CD4-positive, alpha-beta memory T cell (primary cell): ENCODE data around the gene UQCR11. TPM values are rescaled to one million over a fixed set of nuclear protein-coding genes. Genes with fewer than 3 reads are reported as not detected.
A peak's percentile ranks its signal among the peaks of the same experiment; 100 is the strongest.

Experiments used
- CTCF ChIA-PET: fragments of 350-600 bp; sonication (Branson Sonifier 250); formaldehyde crosslinking; loops from one replicate; lab custom pipeline; 2021; ENCODE audit warnings: inconsistent platforms; ENCODE audit not compliant: partially characterized antibody; lab: Charles Lee
- POLR2A ChIA-PET: fragments of 350-600 bp; sonication (Branson Sonifier 250); formaldehyde crosslinking; loops from one replicate; lab custom pipeline; 2021; ENCODE audit not compliant: partially characterized antibody; lab: Charles Lee
- DNase-seq, 5 donors: peaks; one replicate each; pipeline versions ENCODE4 v3.0.0 to v3.0.0-alpha.2; 2020 to 2022; ENCODE audit warnings: mixed read lengths in 1 of 5
- H3K27ac ChIP-seq: one replicate; pipeline ENCODE4 v1.7.0; 2013; ENCODE audit warnings: low read depth, low read length
- H3K27me3 ChIP-seq: 2 replicates; pipeline ENCODE4 v1.7.0; 2013; ENCODE audit warnings: mild to moderate bottlenecking, low read length, moderate library complexity; ENCODE audit not compliant: insufficient read depth
- H3K36me3 ChIP-seq: 2 replicates; pipeline ENCODE4 v1.7.0; 2013; ENCODE audit warnings: mild to moderate bottlenecking, low read length, moderate library complexity; ENCODE audit not compliant: insufficient read depth
- H3K4me1 ChIP-seq: 2 replicates; pipeline ENCODE4 v1.7.0; 2013; ENCODE audit warnings: mild to moderate bottlenecking, low read length, moderate library complexity; ENCODE audit not compliant: insufficient read depth
- H3K4me3 ChIP-seq, 2 donors: one replicate each; pipeline ENCODE4 v1.7.0; 2013; ENCODE audit warnings: low read length in 2 of 2, mild to moderate bottlenecking in 1 of 2
- H3K9me3 ChIP-seq, 2 donors: one replicate each; pipeline ENCODE4 v1.7.0; 2013; ENCODE audit warnings: low read length in 2 of 2, control low read depth in 1 of 2; ENCODE audit not compliant: control insufficient read depth in 1 of 2
- H3K27ac Mint-ChIP-seq, 7 donors: one replicate each; pipeline ENCODE4 v1.8.0; 2020 to 2021; ENCODE audit warnings: mixed read lengths in 7 of 7, mild to moderate bottlenecking in 6 of 7, inconsistent platforms in 3 of 7, moderate library complexity in 3 of 7
- H3K27me3 Mint-ChIP-seq, 2 donors: one replicate each; pipeline ENCODE4 v1.8.0; 2020 to 2021; ENCODE audit warnings: mixed read lengths in 2 of 2
- H3K36me3 Mint-ChIP-seq, 2 donors: one replicate each; pipeline ENCODE4 v1.8.0; 2020 to 2021; ENCODE audit warnings: mixed read lengths in 2 of 2, inconsistent platforms in 1 of 2, mild to moderate bottlenecking in 1 of 2
- H3K4me1 Mint-ChIP-seq, 4 donors: one replicate each; pipeline ENCODE4 v1.8.0; 2020 to 2021; ENCODE audit warnings: mixed read lengths in 4 of 4, mild to moderate bottlenecking in 1 of 4
- H3K4me3 Mint-ChIP-seq, 8 donors: one replicate each; pipeline ENCODE4 v1.8.0; 2020 to 2021; ENCODE audit warnings: mixed read lengths in 8 of 8, mild to moderate bottlenecking in 7 of 8, moderate library complexity in 6 of 8, inconsistent platforms in 3 of 8
- H3K9me3 Mint-ChIP-seq, 8 donors: one replicate each; pipeline ENCODE4 v1.8.0; 2020 to 2021; ENCODE audit warnings: mixed read lengths in 8 of 8, mild to moderate bottlenecking in 5 of 8, inconsistent platforms in 3 of 8, moderate library complexity in 1 of 8
- intact Hi-C: fragments of 100-400 bp; cut with micrococcal nuclease; formaldehyde crosslinking; loops from one replicate; pipeline ENCODE4 v1.15.1; 2023
- polyA plus RNA-seq, 2 donors: library from polyadenylated mRNA; unstranded; fragments of 300-500 nt; fragmentation: Illumina TruSeq; gene quantifications; one replicate each; pipeline ENCODE4 v1.2.3, GENCODE V29; 2021
- total RNA-seq, 2 experiments: library from RNA; stranded (reverse); gene quantifications; one replicate each; pipeline ENCODE4 v1.2.3, GENCODE V29; 2021

The UQCR11 gene
- total and polyA plus RNA-seq, 4 experiments from 2014 or later = 157 to 668 (median 390) TPM

GRCh38 chr19:1609680-1610474, 4.6 kb upstream of the UQCR11 start:
- Mint-ChIP-seq H3K27ac (peak overlapping the region in 6 of 7 donors; percentile 64 to 99 (median 82)), H3K36me3 (peaks cover 8 to 21% of the 10 kb centered on the region in 2 donors), H3K4me1 (peaks cover 18 to 57% (median 38%) of the 10 kb centered on the region in 4 donors), H3K27me3 (no peaks in the 10 kb centered on the region), H3K4me3 (peak overlapping the region in 5 of 8 donors; percentile 67 to 91 (median 88)), H3K9me3 (no peaks in the 10 kb centered on the region)
- intact Hi-C loops = no loop called here
- no peak for DNase-seq
- CTCF ChIA-PET = no interaction called here
- Histone ChIP-seq H3K9me3 (no peaks in the 10 kb centered on the region), H3K27me3 (no peaks in the 10 kb centered on the region), H3K27ac (peak overlapping the region; percentile 58), H3K4me1 (peaks cover 39% of the 10 kb centered on the region), H3K4me3 (no peak overlapping the region), H3K36me3 (peaks cover 22% of the 10 kb centered on the region)
- POLR2A ChIA-PET = interaction anchor here (1.9 to 9.8 kb wide), 2 partner anchors 17 to 41 kb away, joined by 10 to 115 read pairs; partner anchors contain the start of genes MBD3 and TCF3

DNA sequence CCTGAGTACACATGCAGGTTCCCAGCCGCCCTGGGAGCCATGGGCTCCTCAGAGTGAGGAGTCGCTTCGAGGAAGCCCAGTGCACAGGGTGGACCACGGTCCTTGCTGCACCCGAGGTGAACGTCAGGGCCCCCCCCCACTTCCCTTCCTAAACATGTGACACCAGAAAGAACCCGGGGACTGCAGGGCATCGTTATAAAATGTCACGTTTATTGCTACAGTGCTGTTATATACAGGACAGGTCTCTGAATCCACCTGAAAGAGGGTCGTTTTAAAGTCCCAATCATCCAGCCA, 3.8 kb upstream of the UQCR11 start:
- H3K36me3 ChIP-seq = peaks cover 20% of the 10 kb centered on the region
- peak overlapping the region in 1 of 2 donors; percentile 63 for H3K4me3 ChIP-seq
- no peaks in the 10 kb centered on the region for H3K9me3 ChIP-seq
- POLR2A ChIA-PET = interaction anchor here (0.6 to 9.8 kb wide), 3 partner anchors 16 to 42 kb away, joined by 4 to 115 read pairs (median 10); partner anchors contain the start of genes MBD3 and TCF3
- peak overlapping the region; percentile 64 to 99 (median 84) for H3K27ac Mint-ChIP-seq
- CTCF ChIA-PET = interaction anchor here (1.0 kb wide), 1 partner anchor 61 kb away, joined by 3 read pairs; no protein-coding TSS in a partner anchor
- H3K36me3 Mint-ChIP-seq = peaks cover 6 to 16% of the 10 kb centered on the region in 2 donors
- H3K27me3 ChIP-seq = no peaks in the 10 kb centered on the region
- no peaks in the 10 kb centered on the region for H3K27me3 Mint-ChIP-seq
- H3K4me1 Mint-ChIP-seq = peaks cover 18 to 65% (median 39%) of the 10 kb centered on the region in 4 donors
- DNase-seq = peak in 2 of 5 donors; percentile 16 to 20
- no peaks in the 10 kb centered on the region for H3K9me3 Mint-ChIP-seq
- peak overlapping the region; percentile 51 to 91 (median 84) for H3K4me3 Mint-ChIP-seq
- intact Hi-C loops = no loop called here
- peak overlapping the region; percentile 58 for H3K27ac ChIP-seq
- peaks cover 46% of the 10 kb centered on the region for H3K4me1 ChIP-seq

DNA sequence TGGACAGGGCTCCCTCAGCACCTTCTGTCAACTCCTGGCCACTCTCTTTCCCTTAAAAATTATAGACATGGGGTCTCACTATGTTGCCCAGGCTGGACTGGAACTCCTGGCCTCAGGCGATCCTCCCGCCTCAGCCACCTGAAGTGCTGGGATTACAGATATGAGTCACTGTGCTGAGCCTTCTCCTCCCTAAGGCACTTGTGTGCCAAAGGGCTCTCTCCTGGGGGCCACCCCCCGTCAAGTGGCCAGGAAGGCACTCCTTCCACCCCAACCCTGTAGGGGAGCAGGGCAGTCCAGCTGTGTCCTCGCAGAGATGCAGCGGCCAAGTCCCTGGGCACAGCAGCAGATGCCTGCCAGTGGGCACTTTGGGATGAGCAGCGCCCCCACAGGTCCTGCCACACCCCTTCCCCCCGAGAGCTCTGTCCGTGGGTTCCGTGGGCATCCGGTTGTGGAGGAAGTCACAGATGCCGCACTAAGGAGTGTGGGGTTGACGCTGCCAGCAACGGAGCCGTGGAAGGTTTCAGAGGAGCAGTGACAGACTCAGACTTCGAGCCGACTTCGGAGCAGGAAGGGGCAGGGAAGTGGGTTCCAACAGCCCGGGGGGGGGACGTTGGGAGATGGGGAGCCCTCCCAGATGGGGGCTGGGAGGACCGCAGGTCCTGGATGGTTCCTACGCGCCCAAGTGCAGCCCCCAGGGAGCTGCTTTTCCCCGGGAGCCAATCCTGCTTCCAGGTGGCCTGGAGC, 3.3 kb upstream of the UQCR11 start:
- peaks cover 16% of the 10 kb centered on the region for H3K36me3 ChIP-seq
- Mint-ChIP-seq H3K36me3 (peaks cover 6 to 14% of the 10 kb centered on the region in 2 donors), H3K27ac (peak overlapping the region; percentile 82 to 99 (median 92)), H3K9me3 (no peaks in the 10 kb centered on the region), H3K4me1 (peaks cover 18 to 70% (median 43%) of the 10 kb centered on the region in 4 donors), H3K27me3 (no peaks in the 10 kb centered on the region), H3K4me3 (peak overlapping the region; percentile 83 to 91 (median 86))
- POLR2A ChIA-PET = interaction anchor here (0.6 to 9.8 kb wide), 4 partner anchors 16 to 64 kb away, joined by 4 to 115 read pairs (median 7); partner anchors contain the start of genes MBD3 and TCF3
- DNase-seq = peak; percentile 26 to 59 (median 38)
- peak overlapping the region in 1 of 2 donors; percentile 63 for H3K4me3 ChIP-seq
- peaks cover 52% of the 10 kb centered on the region for H3K4me1 ChIP-seq
- peak overlapping the region; percentile 58 for H3K27ac ChIP-seq
- intact Hi-C loops = no loop called here
- H3K27me3 ChIP-seq = no peaks in the 10 kb centered on the region
- CTCF ChIA-PET = interaction anchor here (1.0 to 2.1 kb wide), 2 partner anchors 43 to 60 kb away, joined by 3 to 7 read pairs; partner anchors contain the start of gene TCF3
- H3K9me3 ChIP-seq = no peaks in the 10 kb centered on the region

DNA sequence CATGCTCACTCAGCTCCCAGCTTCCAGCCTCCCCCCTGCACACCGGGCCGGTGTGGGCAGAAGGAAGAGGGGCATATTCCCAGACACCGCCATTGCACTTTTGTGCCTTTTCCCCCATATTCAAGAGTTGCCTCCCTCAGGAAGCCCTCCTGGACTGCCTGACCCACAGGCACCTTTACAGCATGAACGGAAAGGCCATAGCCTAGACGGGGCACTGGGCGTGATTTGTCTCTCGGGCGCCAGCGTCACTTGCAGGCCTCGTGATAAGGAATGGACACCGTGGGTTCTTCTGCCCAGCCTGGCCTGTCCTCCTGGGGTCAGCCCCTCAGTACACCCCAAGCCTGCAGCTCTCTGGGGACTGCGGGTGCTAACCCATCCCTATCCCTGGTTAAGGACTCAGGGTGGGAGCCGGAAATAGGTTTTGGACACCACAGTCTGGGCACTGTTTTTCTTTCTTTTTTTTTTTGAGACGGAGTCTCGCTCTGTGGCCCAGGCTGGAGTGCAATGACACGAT, 933 bp upstream of the UQCR11 start:
- Mint-ChIP-seq H3K36me3 (peaks cover 3 to 17% of the 10 kb centered on the region in 2 donors), H3K4me1 (peaks cover 22 to 77% (median 52%) of the 10 kb centered on the region in 4 donors), H3K27me3 (no peaks in the 10 kb centered on the region), H3K9me3 (no peaks in the 10 kb centered on the region), H3K4me3 (peak overlapping the region; percentile 94 to 99 (median 96)), H3K27ac (peak overlapping the region; percentile 98 to 100 (median 99))
- POLR2A ChIA-PET = interaction anchor here (1.0 to 9.8 kb wide), 9 partner anchors 11 to 1234 kb away, joined by 3 to 115 read pairs (median 5); partner anchors contain the start of genes MBD3 and TCF3
- DNase-seq = no peak
- Histone ChIP-seq H3K4me3 (peak overlapping the region; percentile 80 to 85), H3K27ac (peak overlapping the region; percentile 94), H3K4me1 (peaks cover 58% of the 10 kb centered on the region), H3K36me3 (peaks cover under 1% of the 10 kb centered on the region), H3K27me3 (no peaks in the 10 kb centered on the region), H3K9me3 (no peaks in the 10 kb centered on the region)
- CTCF ChIA-PET = interaction anchor here (1.0 to 2.9 kb wide), 8 partner anchors 13 to 220 kb away, joined by 3 to 25 read pairs (median 6); partner anchors contain the start of genes MBD3 and TCF3
- intact Hi-C loops = loop anchor here (1.0 to 2.0 kb wide), 3 partner anchors 66 to 199 kb away; partner anchors contain the start of gene DAZAP1

DNA sequence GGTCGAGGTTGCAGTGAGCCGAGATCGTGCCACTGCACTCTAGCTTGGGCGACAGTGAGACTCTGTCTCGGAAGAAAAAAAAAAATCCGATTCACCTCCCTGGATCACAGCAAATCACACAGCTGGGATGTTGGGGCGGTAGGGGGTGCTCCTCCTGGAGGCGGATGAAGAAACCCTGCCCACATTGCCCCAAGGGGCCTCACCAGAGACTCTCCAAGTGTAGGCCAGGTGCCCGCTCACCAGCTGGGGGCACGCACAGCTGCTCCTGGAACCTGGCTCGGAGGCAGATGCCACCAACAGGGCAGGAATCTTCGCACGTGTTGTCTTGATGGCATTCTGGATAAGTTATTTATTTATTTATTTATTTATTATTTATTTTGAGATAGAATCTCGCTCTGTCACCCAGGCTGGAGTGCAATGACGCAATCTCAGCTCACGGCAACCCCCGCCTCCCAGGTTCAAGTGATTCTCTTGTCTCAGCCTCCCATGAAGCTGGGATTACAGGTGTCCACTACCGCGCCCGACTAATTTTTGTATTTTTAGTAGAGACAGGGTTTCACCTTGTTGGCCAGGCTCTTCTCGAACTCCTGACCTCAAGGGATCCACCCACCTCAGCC, 3.1 kb downstream of the UQCR11 start:
- Mint-ChIP-seq H3K27me3 (no peaks in the 10 kb centered on the region), H3K4me3 (peak overlapping the region in 1 of 8 donors; percentile 17), H3K27ac (peak overlapping the region in 2 of 7 donors; percentile 52 to 87), H3K36me3 (peaks cover 10 to 26% of the 10 kb centered on the region in 2 donors), H3K9me3 (no peaks in the 10 kb centered on the region), H3K4me1 (peaks cover 10 to 46% (median 31%) of the 10 kb centered on the region in 4 donors)
- H3K4me3 ChIP-seq = no peak overlapping the region
- ChIA-PET CTCF (interaction anchor here (1.3 to 1.4 kb wide), 2 partner anchors 49 to 70 kb away, joined by 3 read pairs; no protein-coding TSS in a partner anchor), POLR2A (interaction anchor here (2.0 kb wide), 1 partner anchor 9 kb away, joined by 10 read pairs; the partner anchor contains the start of gene MBD3)
- no peak for DNase-seq
- H3K9me3 ChIP-seq = no peaks in the 10 kb centered on the region
- H3K36me3 ChIP-seq = peaks cover 16% of the 10 kb centered on the region
- H3K4me1 ChIP-seq = peaks cover 32% of the 10 kb centered on the region
- intact Hi-C loops = no loop called here
- no peaks in the 10 kb centered on the region for H3K27me3 ChIP-seq
- H3K27ac ChIP-seq = no peak overlapping the region

DNA sequence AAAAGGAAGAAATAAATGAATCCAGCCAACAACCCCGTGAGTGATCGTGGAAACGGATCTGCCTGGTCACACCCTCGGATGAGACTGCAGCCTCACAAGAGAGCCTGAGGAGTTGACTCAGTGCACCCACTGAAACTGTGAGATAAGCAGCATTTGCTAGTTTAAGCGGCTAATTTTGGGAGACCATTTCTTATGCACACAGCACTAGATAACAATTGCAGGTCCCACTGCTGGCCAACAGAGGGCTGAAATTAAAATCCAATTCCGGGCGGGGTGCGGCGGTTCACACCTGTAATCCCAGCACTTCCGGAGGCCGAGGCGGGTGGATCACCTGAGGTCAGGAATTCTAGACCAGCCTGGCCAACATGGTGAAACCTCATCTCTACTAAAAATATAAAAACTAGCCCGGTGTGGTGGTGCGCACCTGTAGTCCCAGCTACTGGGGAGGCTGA, 3.6 kb downstream of the UQCR11 start:
- Mint-ChIP-seq H3K9me3 (no peaks in the 10 kb centered on the region), H3K4me3 (no peak overlapping the region), H3K4me1 (peaks cover 7 to 41% (median 27%) of the 10 kb centered on the region in 4 donors), H3K27me3 (no peaks in the 10 kb centered on the region), H3K27ac (peak overlapping the region in 2 of 7 donors; percentile 18 to 38), H3K36me3 (peaks cover 11 to 27% of the 10 kb centered on the region in 2 donors)
- H3K9me3 ChIP-seq = no peaks in the 10 kb centered on the region
- peaks cover 18% of the 10 kb centered on the region for H3K36me3 ChIP-seq
- no peak overlapping the region for H3K27ac ChIP-seq
- peaks cover 30% of the 10 kb centered on the region for H3K4me1 ChIP-seq
- H3K4me3 ChIP-seq = no peak overlapping the region
- no peaks in the 10 kb centered on the region for H3K27me3 ChIP-seq
- ChIA-PET POLR2A (interaction anchor here (2.0 kb wide), 1 partner anchor 8 kb away, joined by 10 read pairs; the partner anchor contains the start of gene MBD3), CTCF (interaction anchor here (1.3 to 1.4 kb wide), 2 partner anchors 49 to 71 kb away, joined by 3 read pairs; no protein-coding TSS in a partner anchor)
- intact Hi-C loops = no loop called here
- DNase-seq = no peak
